ENCODE results near the gene KCNJ8.
A peak's percentile ranks its signal among the peaks of the same experiment; 100 is the strongest.

GRCh38 chr12:21774358-21775132, at the start of gene KCNJ8:
- TF ChIP-seq POLR2A (IDR thresholded peaks at IDR 0.05) (peak in 1 of 2 donors; percentile 33), CTCF (IDR thresholded peaks at IDR 0.05) (no peak)

Data from thyroid gland (tissue), 4 donors.